ENCODE measurements around the gene ITIH3.

The ITIH3 gene

GRCh38 chr3:52793702-52794611 lies 639 bp upstream of the ITIH3 start:
- no peak for DNase-seq (ENCODE audit: low read depth)

GRCh38 chr3:52795298-52795900 lies 803 bp downstream of the ITIH3 start:
- DNase-seq (ENCODE audit: low read depth): no peak

- DNase-seq (ENCODE audit: low read depth): no peak
Observed at GRCh38 chr3:52796411-52796810, 1.8 kb downstream of the ITIH3 start.

- no peak for DNase-seq (ENCODE audit: low read depth)
Observed at GRCh38 chr3:52798376-52798977, 3.9 kb downstream of the ITIH3 start.

DNA sequence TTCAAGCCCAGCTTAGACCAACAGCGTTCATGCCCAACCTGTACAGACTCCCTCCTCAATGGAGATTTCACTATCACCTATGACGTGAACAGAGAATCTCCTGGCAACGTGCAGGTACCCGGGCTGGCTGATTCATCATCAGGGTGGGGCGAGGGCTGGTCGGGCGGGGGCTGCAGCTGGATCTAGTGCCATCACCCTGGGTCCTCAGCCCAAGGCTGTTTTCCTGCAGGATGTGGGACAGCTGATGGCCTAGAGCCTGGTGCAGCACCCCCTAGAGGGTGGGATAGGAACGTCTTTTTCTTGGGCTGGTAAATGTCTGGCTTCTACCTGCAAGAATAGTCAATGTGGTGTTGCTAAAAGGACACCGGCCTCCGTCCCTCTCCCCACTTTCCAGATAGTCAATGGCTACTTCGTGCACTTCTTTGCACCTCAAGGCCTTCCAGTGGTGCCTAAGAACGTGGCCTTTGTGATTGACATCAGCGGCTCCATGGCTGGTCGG lies 4.4 kb downstream of the ITIH3 start:
- no peak for DNase-seq (ENCODE audit: low read depth)

- DNase-seq (ENCODE audit: low read depth): no peak
Observed at GRCh38 chr3:52800079-52800478, 5.5 kb downstream of the ITIH3 start.

DNA sequence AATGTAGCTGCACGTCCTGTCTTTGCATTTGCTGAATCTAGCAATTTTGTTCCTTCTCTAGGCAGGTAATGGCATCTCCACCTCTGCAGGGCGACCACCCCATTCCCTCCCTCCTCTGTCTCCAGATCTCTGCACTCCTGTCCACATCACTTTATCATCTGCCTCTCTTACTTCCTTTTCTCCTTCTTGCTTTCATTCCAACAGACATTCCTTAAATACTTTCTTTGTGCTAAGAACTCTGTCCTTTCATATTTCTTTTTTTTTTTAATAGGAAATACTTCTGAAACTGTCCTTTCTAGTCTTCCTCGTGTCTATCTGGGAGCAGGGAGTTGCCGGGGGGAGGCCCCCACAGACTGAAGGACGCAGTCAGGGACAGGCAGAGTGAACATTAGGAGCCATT lies 7.2 kb downstream of the ITIH3 start:
- no peak for DNase-seq (ENCODE audit: low read depth)

DNA sequence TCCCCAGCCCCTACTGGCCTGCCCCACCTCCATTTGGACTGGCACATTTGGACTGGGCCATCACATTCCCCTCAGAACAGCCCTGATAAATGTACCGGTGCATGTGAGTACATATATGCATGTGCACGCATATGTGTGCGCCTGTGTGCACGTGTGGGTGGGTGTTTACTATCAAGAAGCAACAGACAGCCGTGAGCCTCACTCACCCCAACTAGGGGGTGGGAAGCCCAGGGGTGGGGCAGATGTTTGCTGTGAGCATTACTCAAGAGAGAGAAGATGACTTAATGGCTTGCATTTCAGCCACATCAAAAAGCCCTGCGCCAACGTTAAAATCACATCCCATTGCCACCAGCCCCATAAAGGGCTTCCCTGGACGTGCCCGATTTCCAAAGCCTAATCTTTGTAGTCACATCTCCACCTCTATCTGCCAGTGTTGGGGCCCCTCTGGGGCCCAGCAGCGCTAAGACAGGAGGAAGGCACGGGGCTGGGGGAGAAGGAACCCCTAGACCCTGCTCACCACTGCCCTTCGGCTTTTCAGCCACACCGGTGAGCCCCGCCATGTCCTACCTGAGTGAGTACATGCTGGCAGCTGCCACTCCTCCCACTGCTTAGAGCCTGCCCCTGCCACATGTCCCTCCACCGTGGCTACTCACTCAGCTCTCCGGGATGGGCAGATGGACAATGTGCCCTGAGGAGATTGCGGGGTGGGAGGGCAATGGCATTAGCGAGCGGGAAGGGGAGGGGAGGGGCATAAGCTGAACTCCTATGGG lies 10.9 kb downstream of the ITIH3 start:
- DNase-seq (ENCODE audit: low read depth): no peak

GRCh38 chr3:52809149-52809548 lies 14.6 kb downstream of the ITIH3 start:
- no peak for DNase-seq (ENCODE audit: low read depth)

DNA sequence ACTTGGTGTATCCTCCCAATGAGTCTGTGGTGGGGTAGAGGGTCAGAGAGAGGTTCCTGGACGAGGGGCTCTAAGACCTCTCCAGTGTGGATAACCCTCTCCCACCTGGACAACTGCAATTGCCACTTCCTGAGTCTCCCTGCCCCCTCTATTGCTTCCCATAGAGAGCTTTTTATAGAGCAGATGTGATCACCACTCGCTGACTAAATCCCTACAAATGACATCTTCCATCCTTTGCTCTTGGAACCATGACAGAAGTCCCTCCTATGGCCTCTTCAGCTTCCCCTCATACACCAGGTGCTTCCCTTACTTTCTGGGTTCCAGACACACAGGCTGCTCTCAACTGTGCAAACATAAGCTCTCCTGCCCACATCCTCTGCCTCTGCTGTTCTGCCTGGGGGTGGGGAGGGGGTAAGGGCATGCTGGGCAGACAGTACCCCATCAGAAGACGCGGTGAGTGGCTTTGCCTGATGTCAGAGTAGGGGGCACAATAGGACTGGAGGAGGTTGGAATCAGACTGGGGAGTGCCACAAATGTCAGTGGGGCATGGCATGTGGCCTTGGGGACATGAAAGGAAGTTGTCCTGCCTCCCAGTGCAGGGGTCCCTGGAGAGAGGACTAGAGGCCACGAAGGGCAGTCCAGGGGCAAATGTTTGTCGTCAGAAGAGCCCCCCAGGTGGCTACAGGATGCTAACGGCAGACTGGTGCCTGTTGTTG lies 15.2 kb downstream of the ITIH3 start:
- DNase-seq (ENCODE audit: low read depth): no peak

- DNase-seq (ENCODE audit: low read depth): no peak
Observed at GRCh38 chr3:52810923-52811322, 16.3 kb downstream of the ITIH3 start.

GRCh38 chr3:52811452-52812011 lies 16.9 kb downstream of the ITIH3 start:
- DNase-seq (ENCODE audit: low read depth): no peak

GRCh38 chr3:52813810-52814209 lies 19.2 kb downstream of the ITIH3 start:
- no peak for DNase-seq (ENCODE audit: low read depth)

DNA sequence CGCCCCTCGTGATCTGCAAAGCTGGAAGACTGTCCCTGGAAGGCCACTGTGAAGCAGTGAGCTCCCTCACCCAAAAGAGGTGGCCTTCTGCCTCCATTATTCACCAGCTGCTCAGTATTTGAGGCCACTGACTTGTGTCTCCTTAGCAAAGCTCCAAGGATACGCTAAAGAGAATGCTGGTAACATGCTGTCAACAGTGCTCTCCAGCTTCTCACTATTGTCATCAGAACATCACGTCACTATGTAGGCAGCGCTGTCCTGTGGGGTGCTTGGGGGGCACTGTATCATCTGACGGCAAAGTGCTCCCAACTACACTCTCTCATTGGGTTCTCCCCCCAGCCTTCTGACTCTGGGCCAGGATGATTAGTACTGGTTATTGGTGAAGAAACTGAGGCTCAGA lies 21.6 kb downstream of the ITIH3 start:
- DNase-seq (ENCODE audit: low read depth): no peak

DNA sequence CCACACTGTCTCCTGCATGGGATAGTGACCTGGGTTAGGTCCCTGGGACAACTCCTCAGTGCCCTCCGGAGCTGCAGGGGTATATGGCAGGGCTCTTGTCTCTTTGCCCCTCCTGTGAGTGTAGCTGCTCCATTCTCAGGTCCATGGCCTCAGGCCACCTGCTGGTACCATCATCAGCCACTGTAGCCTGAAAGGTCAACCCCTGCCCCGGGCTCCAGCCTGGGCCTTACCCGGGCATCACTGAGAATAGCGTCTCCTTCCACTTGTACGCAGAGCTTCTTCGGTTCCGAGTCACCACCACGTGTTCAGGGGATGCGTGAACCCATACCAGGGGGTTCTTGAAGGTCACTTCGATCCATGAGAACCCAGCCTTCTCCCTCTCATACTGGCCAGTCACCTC lies 22.1 kb downstream of the ITIH3 start:
- no peak for DNase-seq (ENCODE audit: low read depth)

GRCh38 chr3:52817221-52817620 lies 22.6 kb downstream of the ITIH3 start:
- DNase-seq (ENCODE audit: low read depth): no peak

- DNase-seq (ENCODE audit: low read depth): no peak
Observed at GRCh38 chr3:52817860-52818259, 23.3 kb downstream of the ITIH3 start.

GRCh38 chr3:52819936-52820335 lies 25.3 kb downstream of the ITIH3 start:
- no peak for DNase-seq (ENCODE audit: low read depth)

- DNase-seq (ENCODE audit: low read depth): no peak
Observed at GRCh38 chr3:52820736-52821135, 26.1 kb downstream of the ITIH3 start.

DNA sequence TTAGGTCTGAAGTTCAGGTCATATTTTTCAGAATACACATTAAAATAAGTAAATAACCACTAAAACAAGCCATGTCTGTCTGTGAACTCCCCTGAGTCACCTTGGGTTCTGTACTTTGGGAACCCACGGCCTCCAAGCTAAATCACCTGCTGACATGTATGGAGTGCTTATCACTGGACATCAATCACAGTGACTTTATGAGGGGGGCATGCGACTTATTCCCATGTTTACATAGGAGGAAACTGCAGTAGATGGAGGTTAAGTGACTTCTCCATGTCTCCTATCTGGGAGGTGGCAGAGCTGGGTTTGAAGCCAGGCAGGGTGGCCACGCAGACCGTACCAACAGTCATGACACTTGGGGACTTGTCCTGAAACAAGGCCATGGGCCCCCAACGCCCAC lies 27.8 kb downstream of the ITIH3 start:
- no peak for DNase-seq (ENCODE audit: low read depth)

DNA sequence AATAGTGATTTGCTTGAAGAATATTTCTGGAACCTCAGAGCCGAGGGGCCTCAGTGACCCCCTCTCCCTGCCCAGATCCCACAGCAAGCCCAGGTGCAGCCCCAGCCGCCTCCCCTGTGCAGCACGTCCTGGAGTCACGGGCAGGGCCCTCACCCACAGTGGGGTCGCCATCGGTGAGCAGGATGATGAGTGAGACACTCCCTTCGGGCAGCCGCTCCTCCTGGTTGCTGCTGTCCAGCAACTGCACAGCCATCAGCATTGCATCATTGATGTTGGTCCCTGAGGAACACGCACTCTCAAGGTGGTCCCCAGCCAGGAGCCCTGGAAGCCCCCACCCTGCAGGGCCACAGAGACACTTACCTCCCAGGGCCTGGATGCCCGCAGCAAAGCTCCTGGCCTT lies 29.4 kb downstream of the ITIH3 start:
- DNase-seq (ENCODE audit: low read depth): no peak
